HepG2 (cell line): ENCODE measurements around the gene JMJD7. TPM values are rescaled to one million over a fixed set of nuclear protein-coding genes. Genes with fewer than 3 reads are reported as not detected.

Experiments
- ATAC-seq: fragments of 200-7000 bp; cut with Tn5 transposase; 3 replicates; pipeline ENCODE4 v1.9.1; 2020; ENCODE audit warnings: mild to moderate bottlenecking, moderate library complexity
- BruUV-seq: library from RNA; stranded (reverse); fragments of 400-500 nt; replicated peaks from 2 replicates; lab custom pipeline; 2021; lab: Mats Ljungman, UMichigan
- CTCF ChIA-PET: fragments of 300-600 bp; formaldehyde crosslinking; extraction: SDS; loops from one replicate; lab custom pipeline; 2021; ENCODE audit warnings: low total read pairs, inconsistent platforms, low intra/inter-chr PET ratio; lab: Yijun Ruan, JAX
- POLR2A ChIA-PET: fragments of 350-600 bp; sonication (Branson Sonifier 250); formaldehyde crosslinking; loops from one replicate; lab custom pipeline; 2020; ENCODE audit warnings: antibody characterized with exemption, inconsistent platforms; lab: Yijun Ruan, JAX
- DNase-seq: peaks from one replicate; pipeline ENCODE4 v3.0.0-alpha.2; 2015; ENCODE audit warnings: low spot score
- FAIRE-seq: peaks from 3 replicates; lab custom pipeline; 2011; peaks lifted over from hg19 to GRCh38; lab: Jason Lieb, UNC
- H2AFZ ChIP-seq: one replicate; pipeline ENCODE4 v1.6.1; 2011; ENCODE audit warnings: low read length, inconsistent platforms
- H3K27ac ChIP-seq: fragments of 300-600 bp; 3 replicates; pipeline ENCODE4 v1.8.0; 2011; ENCODE audit warnings: mixed run types, mild to moderate bottlenecking, mixed read lengths, low read length, inconsistent platforms; ENCODE audit not compliant: insufficient read depth; ENCODE audit errors: extremely low read length
- H3K27me3 ChIP-seq, 2 experiments: fragments of 200-600 bp in 1 of 2; 2 replicates in 1 of 2; 3 replicates in 1 of 2; pipeline versions ENCODE4 v1.6.0 to v1.8.0; 2011; ENCODE audit warnings: low read length in 2 of 2, mild to moderate bottlenecking in 2 of 2, moderate library complexity in 2 of 2, inconsistent platforms in 1 of 2; ENCODE audit not compliant: insufficient read depth in 2 of 2, control insufficient read depth in 1 of 2
- H3K36me3 ChIP-seq, 2 experiments: fragments of 200-600 bp in 1 of 2; replicated peaks in 1 of 2; 2 replicates in 1 of 2; 3 replicates in 1 of 2; pipeline versions ENCODE4 v1.5.1 to v1.8.0; 2011; ENCODE audit warnings: low read length in 2 of 2, inconsistent platforms in 1 of 2; ENCODE audit not compliant: insufficient read depth in 2 of 2, control insufficient read depth in 1 of 2
- H3K4me1 ChIP-seq: 2 replicates; pipeline ENCODE4 v1.5.1; 2012; ENCODE audit warnings: low read length, inconsistent platforms; ENCODE audit not compliant: insufficient read depth
- H3K4me2 ChIP-seq: 2 replicates; pipeline ENCODE4 v1.6.0; 2011; ENCODE audit warnings: low read depth, low read length, inconsistent platforms
- H3K4me3 ChIP-seq, 3 experiments: fragments of 200-600 bp in 1 of 3; sonication (generic), shearing (Covaris generic) in 1 of 3; replicated peaks in 1 of 3; 2 replicates each; pipeline ENCODE4 v1.5.1; 2011 to 2016; ENCODE audit warnings: low read length in 3 of 3, inconsistent platforms in 2 of 3, low read depth in 2 of 3, mild to moderate bottlenecking in 2 of 3, control low read depth in 1 of 3, mixed read lengths in 1 of 3; ENCODE audit not compliant: insufficient read depth in 1 of 3
- H3K79me2 ChIP-seq: one replicate; pipeline ENCODE4 v1.6.1; 2011; ENCODE audit warnings: low read length, inconsistent platforms; ENCODE audit not compliant: insufficient read depth
- H3K9ac ChIP-seq: 2 replicates; pipeline ENCODE4 v1.6.0; 2011; ENCODE audit warnings: mild to moderate bottlenecking, low read depth, low read length, inconsistent platforms; ENCODE audit not compliant: insufficient read depth
- H3K9me3 ChIP-seq: 2 replicates; pipeline ENCODE4 v1.5.1; 2012; ENCODE audit warnings: mild to moderate bottlenecking, low read length
- H4K20me1 ChIP-seq: 2 replicates; pipeline ENCODE4 v1.6.0; 2011; ENCODE audit warnings: inconsistent platforms, mild to moderate bottlenecking, low read length, moderate library complexity; ENCODE audit not compliant: insufficient read depth
- AGO1 ChIP-seq: fragments of 200-400 bp; formaldehyde crosslinking; IDR thresholded peaks from 2 replicates; pipeline ENCODE4 v1.6.1; 2017; ENCODE audit warnings: mild to moderate bottlenecking, low read depth, low read length, moderate library complexity; ENCODE audit not compliant: poor library complexity, severe bottlenecking
- ETV5 ChIP-seq: IDR thresholded peaks from 2 replicates; pipeline ENCODE4 v1.6.1; 2018; ENCODE audit warnings: missing biosample characterization, missing genetic modification reagents, inconsistent platforms, borderline replicate concordance
- FOXK1 ChIP-seq: sonication (generic); formaldehyde crosslinking; IDR thresholded peaks from 2 replicates; pipeline ENCODE4 v1.4.0; 2020; ENCODE audit warnings: low read depth, missing genetic modification reagents, borderline replicate concordance
- HDAC6 ChIP-seq: fragments of 200-600 bp; sonication (generic); IDR thresholded peaks from 2 replicates; pipeline ENCODE4 v1.7.0; 2017; ENCODE audit warnings: mild to moderate bottlenecking, antibody characterized with exemption, low read length, low read depth
- HES4 ChIP-seq: sonication (generic); formaldehyde crosslinking; IDR thresholded peaks from 2 replicates; pipeline ENCODE4 v1.9.0; 2021; ENCODE audit warnings: mild to moderate bottlenecking, missing genetic modification reagents, borderline replicate concordance
- HOXA3 ChIP-seq: sonication (generic); formaldehyde crosslinking; IDR thresholded peaks from 2 replicates; pipeline ENCODE4 v1.5.0; 2020; ENCODE audit warnings: missing genetic modification reagents
- JUND ChIP-seq: sonication (generic); formaldehyde crosslinking; IDR thresholded peaks from 2 replicates; pipeline ENCODE4 v1.8.0; 2022; ENCODE audit warnings: mild to moderate bottlenecking, missing genetic modification reagents
- KLF9 ChIP-seq: IDR thresholded peaks from 2 replicates; pipeline ENCODE4 v1.6.1; 2016; ENCODE audit warnings: low read depth
- MAFG ChIP-seq: sonication (generic); formaldehyde crosslinking; IDR thresholded peaks from 2 replicates; pipeline ENCODE4 v1.5.1; 2020; ENCODE audit warnings: mild to moderate bottlenecking, missing genetic modification reagents
- MBD4 ChIP-seq: IDR thresholded peaks from 2 replicates; pipeline ENCODE4 v1.6.1; 2012; ENCODE audit warnings: low read length, inconsistent platforms, borderline replicate concordance
- MEIS2 ChIP-seq: sonication (generic); formaldehyde crosslinking; IDR thresholded peaks from 2 replicates; pipeline ENCODE4 v1.9.0; 2021; ENCODE audit warnings: mild to moderate bottlenecking, missing genetic modification reagents
- SALL2 ChIP-seq: sonication (generic); formaldehyde crosslinking; IDR thresholded peaks from 2 replicates; pipeline ENCODE4 v1.8.1; 2023; ENCODE audit warnings: mild to moderate bottlenecking, missing genetic modification reagents, inconsistent platforms
- SKI ChIP-seq: fragments of 450-650 bp; IDR thresholded peaks from one replicate; pipeline ENCODE4 v1.6.1; 2018; ENCODE audit warnings: mild to moderate bottlenecking; ENCODE audit not compliant: partially characterized antibody
- SMAD3 ChIP-seq: sonication (generic); formaldehyde crosslinking; IDR thresholded peaks from 2 replicates; pipeline ENCODE4 v1.4.0; 2020; ENCODE audit warnings: missing genetic modification reagents
- ZNF30 ChIP-seq: sonication (generic); formaldehyde crosslinking; IDR thresholded peaks from 2 replicates; pipeline ENCODE4 v1.5.0; 2020; ENCODE audit warnings: mild to moderate bottlenecking, missing genetic modification reagents
- ZNF34 ChIP-seq: sonication (generic); formaldehyde crosslinking; IDR thresholded peaks from 2 replicates; pipeline ENCODE4 v1.4.0; 2020; ENCODE audit warnings: mild to moderate bottlenecking, missing genetic modification reagents, borderline replicate concordance
- ZNF431 ChIP-seq: sonication (generic); formaldehyde crosslinking; IDR thresholded peaks from 2 replicates; pipeline ENCODE4 v1.9.0; 2022; ENCODE audit warnings: missing genetic modification reagents, low read depth, mild to moderate bottlenecking, borderline replicate concordance
- ZNF577 ChIP-seq: sonication (generic); formaldehyde crosslinking; IDR thresholded peaks from 2 replicates; pipeline ENCODE4 v1.4.0; 2020; ENCODE audit warnings: mild to moderate bottlenecking, low read depth, missing genetic modification reagents, borderline replicate concordance
- ZNF619 ChIP-seq: sonication (generic); formaldehyde crosslinking; IDR thresholded peaks from 2 replicates; pipeline ENCODE4 v1.4.0; 2020; ENCODE audit warnings: mild to moderate bottlenecking, missing genetic modification reagents
- WGBS: methylation state at CpG from one replicate; pipeline ENCODE4 v1.1.6; 2017; ENCODE audit warnings: low lambda C conversion rate; 5-methylcytosine and 5-hydroxymethylcytosine counted together
- in situ Hi-C: cut with HindIII; loops from 2 replicates; pipeline ENCODE4 v1.10.0; 2017; ENCODE audit warnings: low pct_unique_long_range_greater_than_20kb; ENCODE audit not compliant: extremely low pct_ligation_motif_present
- intact Hi-C: fragments of 100-400 bp; cut with micrococcal nuclease; formaldehyde crosslinking; loops from one replicate; pipeline ENCODE4 v1.10.0; 2022; ENCODE audit not compliant: unreplicated experiment
- polyA plus RNA-seq, 8 experiments: library from polyadenylated mRNA; depleted of rRNA in 3 of 8; stranded (reverse) in 7 of 8; unstranded in 1 of 8; fragments of >200 nt; fragmentation: Illumina TruSeq in 4 of 8; extraction: Trizol in 4 of 8; gene quantifications; 2 replicates each; pipeline versions ENCODE4 v1.2.1 to v1.2.3, GENCODE V29; 2011 to 2016; ENCODE audit warnings: low read depth in 4 of 8, missing spikeins in 1 of 8, mixed read lengths in 1 of 8; ENCODE audit not compliant: insufficient read depth in 1 of 8
- total RNA-seq, 5 experiments: library from RNA; depleted of rRNA; stranded (reverse); fragments of >200 nt; fragmentation: Illumina TruSeq; extraction: Trizol; gene quantifications; 2 replicates each; pipeline ENCODE4 v1.2.3, GENCODE V29; 2016; ENCODE audit warnings: low read depth in 1 of 5
- TF ChIP-seq, protein P1 (sequence below): sonication (generic); formaldehyde crosslinking; conservative IDR thresholded peaks from 2 replicates; pipeline ENCODE4 v1.8.0; 2022; ENCODE audit warnings: low read depth, missing genetic modification reagents
- TF ChIP-seq, protein P2 (sequence below): sonication (generic); formaldehyde crosslinking; IDR thresholded peaks from 2 replicates; pipeline ENCODE4 v1.5.1; 2020; ENCODE audit warnings: missing genetic modification reagents, mild to moderate bottlenecking, borderline replicate concordance
- TF ChIP-seq, protein P3 (sequence below): sonication (generic); formaldehyde crosslinking; IDR thresholded peaks from 2 replicates; pipeline ENCODE4 v1.8.1; 2023; ENCODE audit warnings: mild to moderate bottlenecking, missing genetic modification reagents

JMJD7 gene
- total and polyA plus RNA-seq, 2 of the 13 experiments (the other 11 are each of a cell fraction or from before 2014, with no cell fraction given): 6.4 to 7.1 TPM

DNA sequence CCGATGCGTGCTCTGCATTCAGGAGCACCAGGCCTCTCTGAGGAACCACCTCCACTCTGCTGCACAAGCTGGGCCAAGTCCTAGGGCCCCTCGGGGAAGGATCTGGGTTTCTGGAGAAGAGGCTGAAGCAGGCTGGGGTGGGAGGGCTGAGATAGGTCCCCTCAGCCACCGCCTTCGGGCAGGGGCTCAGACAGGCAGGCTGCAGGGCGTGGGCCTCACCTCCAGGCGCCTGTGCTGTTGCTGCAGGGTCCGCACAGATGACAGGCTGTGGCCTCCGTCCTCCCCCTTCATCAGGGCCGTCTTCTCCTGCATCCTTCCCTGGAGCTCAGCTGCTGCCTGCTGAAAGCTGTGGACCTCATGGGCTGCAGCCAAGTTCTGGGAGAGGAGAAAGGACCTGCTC is 25.9 kb downstream of the JMJD7 start (continued):
- TF ChIP-seq HES4 (CRISPR knock-in tag) (no peak), JUND (CRISPR knock-in tag) (no peak), ETV5 (CRISPR knock-in tag) (no peak), ZNF619 (CRISPR knock-in tag) (no peak), MAFG (CRISPR knock-in tag) (no peak), HDAC6 (no peak)

DNA sequence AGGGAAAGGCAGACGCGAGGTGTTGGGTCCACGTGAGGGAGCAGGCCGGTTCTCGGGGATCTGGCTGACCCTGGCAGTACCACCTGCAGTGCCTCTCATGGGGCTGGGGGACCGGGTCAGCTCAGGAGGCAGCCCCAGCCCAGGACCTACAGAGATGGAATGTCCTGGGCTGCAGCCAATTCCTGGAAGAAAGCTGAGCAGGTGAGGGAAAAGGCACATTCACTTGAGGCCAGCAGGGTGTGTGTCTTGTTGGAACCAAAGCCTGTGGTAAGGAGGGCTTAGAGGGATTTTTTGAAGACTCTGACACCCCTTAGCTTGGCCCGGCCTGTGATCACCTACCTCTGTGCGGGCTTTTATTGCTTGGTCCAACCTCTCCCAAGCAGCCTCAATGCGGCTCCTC is 26.6 kb downstream of the JMJD7 start:
- FAIRE-seq (no peak), DNase-seq (no peak), ATAC-seq (no peak)
- Histone ChIP-seq H3K4me3 (no peak overlapping the region), H3K27ac (no peak overlapping the region), H3K36me3 (no peaks in the 10 kb centered on the region), H3K9me3 (no peaks in the 10 kb centered on the region), H3K9ac (no peak overlapping the region), H3K4me2 (no peak overlapping the region), H4K20me1 (no peaks in the 10 kb centered on the region; the same call in 1 of the 2 replicates), H2AFZ (no peak overlapping the region), H3K79me2 (no peaks in the 10 kb centered on the region), H3K27me3 (peaks cover 10 to 35% of the 10 kb centered on the region in 2 experiments; a peak in 4 of 5 replicates), H3K4me1 (peaks cover 17% of the 10 kb centered on the region)
- intact Hi-C loops: no loop called here
- no TSS peak for BruUV-seq
- ChIA-PET POLR2A (no interaction called here), CTCF (no interaction called here)
- 63% methylated on average over 6 of the region's 9 CpGs for WGBS
- TF ChIP-seq ZNF34 (CRISPR knock-in tag) (no peak), MEIS2 (CRISPR knock-in tag) (no peak), MBD4 (no peak), AGO1 (no peak), HOXA3 (CRISPR knock-in tag) (no peak), ZNF431 (CRISPR knock-in tag) (no peak), FOXK1 (no peak), SMAD3 (CRISPR knock-in tag) (no peak), ZNF30 (CRISPR knock-in tag) (no peak), SALL2 (CRISPR knock-in tag) (no peak), KLF9 (no peak), ZNF577 (CRISPR knock-in tag) (no peak), SKI (no peak)
- TF ChIP-seq, protein P1, sequence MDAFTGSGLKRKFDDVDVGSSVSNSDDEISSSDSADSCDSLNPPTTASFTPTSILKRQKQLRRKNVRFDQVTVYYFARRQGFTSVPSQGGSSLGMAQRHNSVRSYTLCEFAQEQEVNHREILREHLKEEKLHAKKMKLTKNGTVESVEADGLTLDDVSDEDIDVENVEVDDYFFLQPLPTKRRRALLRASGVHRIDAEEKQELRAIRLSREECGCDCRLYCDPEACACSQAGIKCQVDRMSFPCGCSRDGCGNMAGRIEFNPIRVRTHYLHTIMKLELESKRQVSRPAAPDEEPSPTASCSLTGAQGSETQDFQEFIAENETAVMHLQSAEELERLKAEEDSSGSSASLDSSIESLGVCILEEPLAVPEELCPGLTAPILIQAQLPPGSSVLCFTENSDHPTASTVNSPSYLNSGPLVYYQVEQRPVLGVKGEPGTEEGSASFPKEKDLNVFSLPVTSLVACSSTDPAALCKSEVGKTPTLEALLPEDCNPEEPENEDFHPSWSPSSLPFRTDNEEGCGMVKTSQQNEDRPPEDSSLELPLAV (CRISPR knock-in tag): no peak
- TF ChIP-seq, protein P2, sequence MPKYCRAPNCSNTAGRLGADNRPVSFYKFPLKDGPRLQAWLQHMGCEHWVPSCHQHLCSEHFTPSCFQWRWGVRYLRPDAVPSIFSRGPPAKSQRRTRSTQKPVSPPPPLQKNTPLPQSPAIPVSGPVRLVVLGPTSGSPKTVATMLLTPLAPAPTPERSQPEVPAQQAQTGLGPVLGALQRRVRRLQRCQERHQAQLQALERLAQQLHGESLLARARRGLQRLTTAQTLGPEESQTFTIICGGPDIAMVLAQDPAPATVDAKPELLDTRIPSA (CRISPR knock-in tag): no peak
- TF ChIP-seq, protein P3, sequence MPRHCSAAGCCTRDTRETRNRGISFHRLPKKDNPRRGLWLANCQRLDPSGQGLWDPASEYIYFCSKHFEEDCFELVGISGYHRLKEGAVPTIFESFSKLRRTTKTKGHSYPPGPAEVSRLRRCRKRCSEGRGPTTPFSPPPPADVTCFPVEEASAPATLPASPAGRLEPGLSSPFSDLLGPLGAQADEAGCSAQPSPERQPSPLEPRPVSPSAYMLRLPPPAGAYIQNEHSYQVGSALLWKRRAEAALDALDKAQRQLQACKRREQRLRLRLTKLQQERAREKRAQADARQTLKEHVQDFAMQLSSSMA (CRISPR knock-in tag): no peak
- in situ Hi-C loops: no loop called here
